GM21381 (cell line): ENCODE measurements around the gene ARHGAP1.

Source experiments
- ATAC-seq: cut with Tn5 transposase; IDR thresholded peaks from one replicate; pipeline ENCODE4 v1.9.1; 2021; ENCODE audit warnings: mild to moderate bottlenecking, moderate library complexity; ENCODE audit not compliant: unreplicated experiment

ARHGAP1 gene

GRCh38 chr11:46700241-46701077 lies at the start of gene ARHGAP1, which contains the start of gene ZNF408:
TSS of gene ARHGAP1 (minus strand) at chr11:46700619. CDS start at chr11:46696107, 4,512 bp downstream.
TSS of gene ZNF408 (plus strand) at chr11:46701031. CDS start at chr11:46701048, 17 bp downstream.
- peak; percentile 87 for ATAC-seq

DNA sequence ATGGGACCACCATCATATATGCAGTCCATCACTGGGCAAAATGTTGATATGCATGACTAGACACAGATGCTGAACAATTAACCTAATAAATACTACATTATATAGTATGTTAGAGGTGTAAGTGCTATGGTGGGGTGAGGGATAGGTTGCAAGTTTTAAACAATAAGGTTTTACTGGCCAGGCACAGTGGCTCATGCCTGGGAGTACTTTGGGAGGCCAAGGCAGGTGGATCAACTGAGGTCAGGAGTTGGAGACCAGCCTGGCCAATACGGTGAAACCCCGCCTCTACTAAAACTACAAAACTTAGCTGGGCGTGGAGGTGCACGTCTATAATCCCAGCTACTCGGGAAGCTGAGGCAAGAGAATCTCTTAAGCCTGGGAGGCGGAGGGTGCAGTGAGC lies 46.7 kb upstream of the ARHGAP1 start:
- ATAC-seq = no peak

- ATAC-seq = no peak
Measured at GRCh38 chr11:46745995-46746394, 45.6 kb upstream of the ARHGAP1 start.

DNA sequence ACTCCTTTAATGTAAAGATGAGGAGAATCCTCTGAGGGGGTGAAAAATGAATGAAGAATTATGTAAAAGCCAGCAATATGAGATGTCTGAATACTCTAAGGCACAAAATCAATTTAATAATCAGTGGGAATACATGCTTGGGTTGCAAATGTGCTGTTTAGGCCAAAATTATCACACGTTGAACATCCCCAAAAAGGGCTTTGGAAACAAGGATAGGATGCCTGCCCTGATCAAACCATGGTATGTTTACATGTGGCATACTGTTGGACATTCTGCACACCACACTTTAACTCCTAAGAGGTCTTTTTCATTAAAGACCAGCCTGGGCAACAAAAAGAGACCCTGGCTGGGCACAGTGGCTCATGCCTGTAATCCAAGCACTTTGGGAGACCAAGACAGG lies 44.9 kb upstream of the ARHGAP1 start:
- ATAC-seq = no peak

- ATAC-seq = no peak
Measured at GRCh38 chr11:46743693-46744339, 43.4 kb upstream of the ARHGAP1 start.

DNA sequence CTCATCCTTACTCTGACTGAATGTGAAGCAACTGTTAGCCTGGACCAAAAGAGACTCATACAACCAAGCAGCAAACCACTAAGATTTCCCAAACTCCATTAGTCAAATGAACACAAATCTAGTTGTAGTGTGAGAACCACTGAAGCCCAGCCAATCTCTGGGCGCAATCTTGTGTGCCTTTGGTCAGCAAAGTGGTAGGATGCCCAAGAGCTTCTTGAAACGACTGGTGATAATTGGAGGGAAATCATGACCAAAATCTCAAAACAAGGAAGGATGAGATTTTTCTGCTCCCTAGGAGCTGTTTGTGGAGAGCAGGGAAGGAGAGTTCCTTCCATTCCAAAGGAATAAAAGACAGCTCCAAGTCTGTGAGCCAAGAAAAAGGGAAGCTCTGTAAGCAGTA lies 42.6 kb upstream of the ARHGAP1 start:
- no peak for ATAC-seq

- ATAC-seq = no peak
Measured at GRCh38 chr11:46741600-46742484, 41.4 kb upstream of the ARHGAP1 start.

DNA sequence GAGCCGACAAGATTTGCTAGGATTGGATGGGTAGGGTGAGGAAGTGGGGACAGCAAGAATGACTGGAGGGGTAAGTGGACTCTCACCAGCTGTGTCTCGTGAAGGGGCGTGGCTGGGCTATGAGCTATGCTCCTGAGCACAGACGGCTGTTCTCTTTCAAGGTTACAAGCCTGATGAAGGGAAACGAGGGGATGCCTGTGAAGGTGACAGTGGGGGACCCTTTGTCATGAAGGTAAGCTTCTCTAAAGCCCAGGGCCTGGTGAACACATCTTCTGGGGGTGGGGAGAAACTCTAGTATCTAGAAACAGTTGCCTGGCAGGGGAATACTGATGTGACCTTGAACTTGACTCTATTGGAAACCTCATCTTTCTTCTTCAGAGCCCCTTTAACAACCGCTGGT lies 38.5 kb upstream of the ARHGAP1 start:
- no peak for ATAC-seq

GRCh38 chr11:46737699-46738098 lies 37.3 kb upstream of the ARHGAP1 start:
- no peak for ATAC-seq

GRCh38 chr11:46736615-46737014 lies 36.2 kb upstream of the ARHGAP1 start:
- ATAC-seq = no peak

DNA sequence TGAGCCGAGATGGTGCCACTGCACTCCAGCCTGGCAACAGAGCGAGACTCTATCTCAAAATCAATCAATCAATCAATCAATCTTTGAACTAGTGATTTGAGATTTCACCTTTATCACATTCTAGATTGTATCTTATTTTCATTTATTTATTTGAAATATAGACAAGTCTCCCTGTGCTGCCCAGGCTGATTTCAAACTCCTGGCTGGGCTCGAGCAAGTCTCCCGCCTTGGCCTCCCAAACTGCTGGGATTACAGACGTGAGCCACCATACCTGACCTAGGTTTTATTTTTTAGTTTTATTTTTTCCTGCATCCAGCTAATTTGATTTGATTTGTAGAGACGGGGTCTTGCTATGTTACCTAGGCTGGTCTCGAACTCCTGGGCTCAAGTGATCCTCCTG lies 35.7 kb upstream of the ARHGAP1 start:
- no peak for ATAC-seq

GRCh38 chr11:46733234-46733633 lies 32.8 kb upstream of the ARHGAP1 start:
- ATAC-seq = no peak

DNA sequence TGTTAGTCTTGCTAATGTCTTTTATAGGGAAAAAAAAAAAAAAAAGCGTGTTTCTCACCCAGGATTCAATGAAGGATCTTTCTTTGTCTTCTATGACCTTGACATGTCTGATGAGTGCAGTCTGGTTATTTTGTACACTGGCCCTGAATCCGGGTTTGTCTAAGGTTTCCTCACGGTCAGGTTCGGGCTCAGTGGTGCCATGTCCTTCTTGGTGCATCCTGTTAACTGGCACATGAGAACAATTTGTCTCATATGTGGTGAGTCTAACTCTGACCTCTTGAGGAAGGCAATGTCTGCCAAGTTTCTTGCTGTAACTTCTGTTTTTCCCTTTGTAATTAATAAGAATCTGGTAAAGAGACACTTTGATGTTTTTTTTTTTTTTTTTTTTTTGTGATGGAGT lies 31.1 kb upstream of the ARHGAP1 start:
- ATAC-seq = no peak

DNA sequence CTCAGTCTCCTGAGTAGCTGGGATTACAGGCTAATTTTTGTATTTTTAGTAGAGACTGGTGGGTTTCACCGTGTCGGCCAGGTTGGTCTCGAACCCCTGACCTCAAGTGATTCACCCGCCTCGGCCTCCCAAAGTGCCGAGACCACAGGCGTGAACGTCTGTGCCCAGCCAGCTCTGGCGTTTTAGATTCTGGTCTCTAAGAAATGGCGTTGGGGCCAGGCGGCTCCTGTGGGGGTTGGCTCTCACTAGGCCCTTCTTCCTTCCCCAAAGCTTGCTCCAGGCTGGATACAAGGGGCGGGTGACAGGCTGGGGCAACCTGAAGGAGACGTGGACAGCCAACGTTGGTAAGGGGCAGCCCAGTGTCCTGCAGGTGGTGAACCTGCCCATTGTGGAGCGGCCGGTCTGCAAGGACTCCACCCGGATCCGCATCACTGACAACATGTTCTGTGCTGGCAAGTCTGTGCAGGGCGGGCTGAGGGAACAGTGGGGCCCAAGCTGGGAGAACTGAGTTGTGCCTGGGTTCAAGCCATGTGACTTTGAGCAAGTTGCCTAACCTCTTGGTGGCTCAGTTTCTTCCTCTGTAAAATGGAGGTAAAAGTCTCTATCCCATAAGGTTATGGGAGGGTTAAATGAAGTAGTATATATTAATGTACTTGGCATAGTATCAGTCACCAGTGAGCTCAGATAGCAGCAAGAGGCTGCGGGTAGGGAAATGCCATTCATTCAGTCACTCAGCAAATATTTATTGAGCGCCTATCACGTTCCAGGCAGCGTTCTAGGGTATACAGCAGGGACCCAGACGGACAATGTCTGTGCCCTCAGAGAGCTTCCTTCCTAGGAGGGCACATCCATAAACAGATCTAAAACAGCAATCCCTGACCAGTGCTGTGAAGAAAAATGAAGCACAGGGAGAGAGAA lies 28.9 kb upstream of the ARHGAP1 start:
- no peak for ATAC-seq

DNA sequence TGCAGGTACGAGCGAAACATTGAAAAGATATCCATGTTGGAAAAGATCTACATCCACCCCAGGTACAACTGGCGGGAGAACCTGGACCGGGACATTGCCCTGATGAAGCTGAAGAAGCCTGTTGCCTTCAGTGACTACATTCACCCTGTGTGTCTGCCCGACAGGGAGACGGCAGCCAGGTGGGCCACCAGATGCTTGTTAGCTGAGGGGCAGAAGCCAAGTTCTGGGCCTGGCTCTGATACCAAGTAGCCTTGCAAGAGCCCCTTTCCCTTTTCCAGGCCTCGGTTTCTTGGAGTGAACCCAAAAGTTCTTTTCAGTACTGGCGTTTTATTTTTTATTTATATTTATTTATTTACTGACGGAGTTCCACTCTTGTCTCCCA lies 28.2 kb upstream of the ARHGAP1 start:
- no peak for ATAC-seq

DNA sequence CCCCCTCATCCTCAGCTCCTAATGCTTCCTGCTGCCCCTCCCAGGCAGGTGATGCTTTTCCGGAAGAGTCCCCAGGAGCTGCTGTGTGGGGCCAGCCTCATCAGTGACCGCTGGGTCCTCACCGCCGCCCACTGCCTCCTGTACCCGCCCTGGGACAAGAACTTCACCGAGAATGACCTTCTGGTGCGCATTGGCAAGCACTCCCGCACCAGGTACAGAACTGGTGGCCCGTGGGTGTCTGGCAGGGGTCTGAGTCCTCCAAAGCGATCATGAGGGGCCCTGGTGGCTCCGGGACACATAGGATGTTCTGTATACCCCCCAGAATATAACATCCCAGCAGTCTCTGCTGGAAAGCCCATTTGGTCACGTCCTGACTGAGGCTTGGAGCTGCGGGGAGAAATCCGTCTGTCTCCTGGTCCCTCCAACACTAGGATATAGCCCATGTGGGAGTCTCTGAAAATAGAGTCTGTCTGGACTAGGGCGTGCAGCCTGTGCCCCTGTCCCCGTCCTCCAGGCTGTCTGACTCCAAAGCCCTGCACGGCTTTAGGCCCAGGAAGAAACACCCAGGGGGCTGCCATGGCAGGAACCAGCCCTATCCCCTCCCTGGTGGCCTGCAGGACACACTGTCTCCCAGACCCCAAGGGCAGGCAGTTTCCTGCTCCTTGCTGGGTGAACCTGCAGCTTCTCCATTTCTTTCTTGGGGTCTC lies 27.7 kb upstream of the ARHGAP1 start:
- ATAC-seq = no peak

DNA sequence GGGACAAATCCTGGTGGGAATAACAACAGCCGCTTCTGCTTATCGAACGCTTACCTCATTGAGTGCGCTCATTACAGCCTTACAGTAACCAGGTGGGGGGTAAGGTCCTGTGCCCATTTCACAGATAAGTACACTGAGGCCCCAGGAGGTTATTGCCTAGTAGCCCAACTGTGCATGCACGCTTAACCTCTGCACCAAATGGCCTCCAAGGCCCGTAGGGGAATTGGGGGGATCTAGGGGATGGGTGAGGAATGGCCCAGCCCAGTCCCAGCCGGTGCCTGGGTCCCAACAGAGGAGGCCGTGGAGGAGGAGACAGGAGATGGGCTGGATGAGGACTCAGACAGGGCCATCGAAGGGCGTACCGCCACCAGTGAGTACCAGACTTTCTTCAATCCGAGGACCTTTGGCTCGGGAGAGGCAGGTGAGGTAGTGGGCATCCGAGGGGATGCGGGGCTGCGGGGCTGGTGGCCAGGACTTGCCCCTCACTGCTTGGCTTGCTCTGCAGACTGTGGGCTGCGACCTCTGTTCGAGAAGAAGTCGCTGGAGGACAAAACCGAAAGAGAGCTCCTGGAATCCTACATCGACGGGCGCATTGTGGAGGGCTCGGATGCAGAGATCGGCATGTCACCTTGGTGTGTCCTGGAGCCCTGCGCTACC lies 25.9 kb upstream of the ARHGAP1 start:
- no peak for ATAC-seq

GRCh38 chr11:46725338-46726205 lies 25.2 kb upstream of the ARHGAP1 start:
- no peak for ATAC-seq
